ENCODE measurements around the gene GPR148.

- TF ChIP-seq CTCF (conservative IDR thresholded peaks at IDR 0.05 in 1 of 2, IDR thresholded peaks at IDR 0.05 in 1 of 2; ENCODE audit: low read depth in 1 of 2, low read length in 2 of 2) (no peak), EZH2 (IDR thresholded peaks at IDR 0.05; ENCODE audit: low read length, missing control alignments) (no peak)
Observed at GRCh38 chr2:130764821-130765115, 35.9 kb downstream of the GPR148 start.

Measured in fibroblast of lung (primary cell).